GM19193 (cell line): ENCODE measurements around the gene TRERF1.

Experiments used
- POLR2A ChIP-seq: IDR thresholded peaks from 4 replicates; pipeline ENCODE4 v1.6.1; 2011; ENCODE audit not compliant: insufficient read depth, insufficient read length; ENCODE audit errors: extremely low read depth

The TRERF1 gene

GRCh38 chr6:42307141-42307470, 144.6 kb downstream of the TRERF1 start:
- no peak for TF ChIP-seq POLR2A

- TF ChIP-seq POLR2A: no peak
These were observed 145.1 kb downstream of the TRERF1 start for GRCh38 chr6:42306439-42307140.

GRCh38 chr6:42304053-42304712, 147.5 kb downstream of the TRERF1 start:
- no peak for TF ChIP-seq POLR2A

GRCh38 chr6:42302411-42302810, 149.3 kb downstream of the TRERF1 start:
- TF ChIP-seq POLR2A: no peak

GRCh38 chr6:42301986-42302385, 149.7 kb downstream of the TRERF1 start:
- TF ChIP-seq POLR2A: no peak

GRCh38 chr6:42300701-42301100, 151.0 kb downstream of the TRERF1 start:
- no peak for TF ChIP-seq POLR2A

- TF ChIP-seq POLR2A: no peak
These were observed 151.5 kb downstream of the TRERF1 start for GRCh38 chr6:42300185-42300584.

- no peak for TF ChIP-seq POLR2A
These were observed 154.1 kb downstream of the TRERF1 start for GRCh38 chr6:42297661-42298060.

GRCh38 chr6:42296614-42297013, 155.1 kb downstream of the TRERF1 start:
- no peak for TF ChIP-seq POLR2A

- no peak for TF ChIP-seq POLR2A
These were observed 156.0 kb downstream of the TRERF1 start for GRCh38 chr6:42295677-42296076.

- no peak for TF ChIP-seq POLR2A
These were observed 156.5 kb downstream of the TRERF1 start for GRCh38 chr6:42295181-42295580.

GRCh38 chr6:42294759-42295158, 157.0 kb downstream of the TRERF1 start:
- TF ChIP-seq POLR2A: no peak

- TF ChIP-seq POLR2A: no peak
These were observed 158.2 kb downstream of the TRERF1 start for GRCh38 chr6:42293386-42293977.

GRCh38 chr6:42292004-42292740, 159.6 kb downstream of the TRERF1 start:
- no peak for TF ChIP-seq POLR2A

GRCh38 chr6:42287756-42288155, 164.0 kb downstream of the TRERF1 start:
- TF ChIP-seq POLR2A: no peak
